Activated T-cell treated with anti-CD3 and anti-CD28 coated beads, Interleukin-2, amount 50 U/mL, for 1 hour (primary cell): Measurements from ENCODE around the gene SND1.

Experiments
- DNase-seq: peaks from one replicate; pipeline ENCODE4 v3.0.0-alpha.2; 2020

The SND1 gene

GRCh38 chr7:128063088-128063487 is 411.1 kb downstream of the SND1 start:
- DNase-seq: no peak

GRCh38 chr7:128065872-128066271 is 413.9 kb downstream of the SND1 start:
- no peak for DNase-seq

- DNase-seq: no peak
Measured at GRCh38 chr7:128066395-128066794, 414.4 kb downstream of the SND1 start.

GRCh38 chr7:128066858-128067257 is 414.9 kb downstream of the SND1 start:
- no peak for DNase-seq

- no peak for DNase-seq
Measured at GRCh38 chr7:128067983-128068382, 416.0 kb downstream of the SND1 start.

GRCh38 chr7:128068785-128069184 is 416.8 kb downstream of the SND1 start:
- no peak for DNase-seq

- DNase-seq: no peak
Measured at GRCh38 chr7:128069373-128070364, 417.7 kb downstream of the SND1 start.

GRCh38 chr7:128071376-128071775 is 419.4 kb downstream of the SND1 start:
- DNase-seq: no peak

- DNase-seq: no peak
Measured at GRCh38 chr7:128071801-128072200, 419.8 kb downstream of the SND1 start.

- no peak for DNase-seq
Measured at GRCh38 chr7:128073671-128074310, 421.8 kb downstream of the SND1 start.

GRCh38 chr7:128074336-128074735 is 422.3 kb downstream of the SND1 start:
- DNase-seq: no peak

- no peak for DNase-seq
Measured at GRCh38 chr7:128074736-128075135, 422.7 kb downstream of the SND1 start.

- DNase-seq: no peak
Measured at GRCh38 chr7:128075242-128076095, 423.5 kb downstream of the SND1 start.

- DNase-seq: no peak
Measured at GRCh38 chr7:128076196-128076795, 424.3 kb downstream of the SND1 start.

GRCh38 chr7:128076796-128077271 is 424.8 kb downstream of the SND1 start:
- no peak for DNase-seq

GRCh38 chr7:128078309-128078708 is 426.3 kb downstream of the SND1 start:
- DNase-seq: no peak

GRCh38 chr7:128080169-128080568 is 428.2 kb downstream of the SND1 start:
- no peak for DNase-seq

GRCh38 chr7:128081351-128081750 is 429.4 kb downstream of the SND1 start:
- DNase-seq: no peak

- DNase-seq: no peak
Measured at GRCh38 chr7:128081808-128082207, 429.8 kb downstream of the SND1 start.

- DNase-seq: no peak
Measured at GRCh38 chr7:128082431-128082830, 430.4 kb downstream of the SND1 start.

GRCh38 chr7:128084896-128085608 is 433.1 kb downstream of the SND1 start:
- DNase-seq: no peak

GRCh38 chr7:128090492-128090891 is 438.5 kb downstream of the SND1 start:
- no peak for DNase-seq
